Activated gamma-delta T cell treated with anti-CD3 and anti-CD28 coated beads, Interleukin-2, amount 50 U/mL, for 16 hours (primary cell): ENCODE results near the gene UGT2B17.
"Not testable (repeated sequence)": the region's sequence is repeated elsewhere in the genome, so short reads cannot be mapped to it uniquely, and the experiment has no call there.

Source experiments
- DNase-seq: peaks from one replicate; pipeline ENCODE4 v3.0.0-alpha.2; 2020; ENCODE audit warnings: low read depth

The UGT2B17 gene

DNA sequence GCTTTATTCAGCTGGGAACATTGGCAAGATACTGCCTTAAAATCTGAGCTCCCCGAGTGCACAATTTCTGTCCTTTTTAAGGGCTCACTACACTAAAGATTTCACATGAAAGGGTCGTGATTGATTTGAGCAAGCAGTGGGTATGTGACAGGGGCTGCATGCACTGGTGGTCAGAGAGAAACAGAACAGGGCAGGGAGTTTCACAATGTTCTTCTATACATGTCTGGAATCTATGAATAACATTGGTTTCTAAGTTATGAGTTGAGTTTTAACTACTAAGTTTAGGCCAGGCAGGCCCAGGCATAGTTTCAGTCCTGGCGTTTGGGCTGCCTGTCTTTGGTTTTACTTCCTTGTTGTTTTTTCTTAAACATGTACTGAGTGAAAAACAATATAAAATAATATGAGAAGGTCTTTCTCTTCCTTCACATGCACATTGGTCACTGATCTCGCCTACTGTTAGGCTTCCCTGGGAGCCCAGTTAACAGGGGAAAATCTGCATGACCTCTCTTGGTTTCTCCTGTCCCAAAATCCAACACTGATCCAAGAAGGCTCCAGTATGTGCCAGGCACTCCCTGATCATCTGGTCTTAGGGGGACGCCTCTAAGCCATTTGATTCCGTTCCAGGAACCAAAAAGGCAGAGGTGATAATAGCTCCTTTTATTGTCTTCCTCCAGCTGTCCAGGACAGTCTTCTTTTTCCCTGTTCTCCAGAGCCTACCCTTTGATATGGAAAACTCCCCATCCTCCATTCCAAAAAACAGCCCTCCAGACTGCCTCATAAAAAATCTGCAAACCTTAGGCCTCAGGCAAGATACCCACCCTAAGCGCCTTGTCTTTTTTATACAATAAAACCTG lies at the start of gene UGT2B17:
UGT2B17 (minus strand) TSS at position 51 of the 854 bp plus-strand sequence. CDS start 7,838 bp downstream, outside the sequence.
- DNase-seq: no peak

DNA sequence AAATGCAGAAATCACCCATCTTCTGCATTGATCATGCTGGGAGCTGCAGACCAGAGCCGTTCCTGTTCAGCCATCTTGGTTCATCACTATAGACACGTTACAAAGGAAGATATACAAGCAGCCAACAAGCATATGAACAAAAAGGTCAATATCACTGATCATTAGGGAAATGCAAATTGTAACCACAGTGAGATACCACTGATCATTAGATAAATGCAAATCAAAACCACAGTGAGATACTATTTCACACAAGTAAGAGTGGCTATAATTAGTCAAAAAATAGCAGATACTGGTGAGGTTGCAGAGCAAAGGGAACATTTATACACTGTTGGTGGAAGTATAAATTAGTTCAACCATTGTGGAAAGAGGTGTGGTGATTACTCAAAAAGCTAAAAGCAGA lies 46.6 kb upstream of the UGT2B17 start:
- DNase-seq: not testable (repeated sequence)

DNA sequence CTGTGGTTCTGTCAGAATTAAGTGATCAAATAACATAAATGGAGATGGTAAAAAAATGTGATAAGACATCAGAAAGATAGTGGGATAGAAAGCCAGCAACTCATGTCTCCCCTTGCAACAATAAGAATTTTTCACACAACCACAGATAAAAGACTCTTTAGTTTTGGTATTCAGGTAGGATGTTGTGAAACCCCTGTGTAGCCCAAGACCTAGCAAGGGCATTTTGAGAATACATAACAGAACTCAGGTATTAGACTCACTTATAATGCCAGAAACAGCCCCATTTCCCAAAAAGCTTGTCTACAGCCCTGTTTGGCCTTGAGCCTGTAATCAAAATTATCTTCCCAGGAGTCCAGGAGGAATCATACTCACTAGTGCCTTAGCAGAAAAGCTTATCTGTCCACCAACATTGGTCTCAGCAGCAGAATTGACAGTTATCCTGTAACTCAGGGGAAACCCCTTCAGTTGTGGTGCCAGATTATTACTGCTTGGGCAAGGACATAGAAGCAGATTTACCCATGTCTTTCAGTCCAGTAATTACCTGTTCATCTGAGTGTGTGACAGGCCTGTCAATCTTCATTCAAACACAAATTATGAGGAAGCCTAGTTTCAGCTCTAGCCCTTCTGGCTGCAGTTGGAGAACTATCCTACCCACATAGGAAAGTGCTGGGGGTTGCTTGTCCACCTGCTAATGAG lies 41.0 kb upstream of the UGT2B17 start:
- no peak for DNase-seq

DNA sequence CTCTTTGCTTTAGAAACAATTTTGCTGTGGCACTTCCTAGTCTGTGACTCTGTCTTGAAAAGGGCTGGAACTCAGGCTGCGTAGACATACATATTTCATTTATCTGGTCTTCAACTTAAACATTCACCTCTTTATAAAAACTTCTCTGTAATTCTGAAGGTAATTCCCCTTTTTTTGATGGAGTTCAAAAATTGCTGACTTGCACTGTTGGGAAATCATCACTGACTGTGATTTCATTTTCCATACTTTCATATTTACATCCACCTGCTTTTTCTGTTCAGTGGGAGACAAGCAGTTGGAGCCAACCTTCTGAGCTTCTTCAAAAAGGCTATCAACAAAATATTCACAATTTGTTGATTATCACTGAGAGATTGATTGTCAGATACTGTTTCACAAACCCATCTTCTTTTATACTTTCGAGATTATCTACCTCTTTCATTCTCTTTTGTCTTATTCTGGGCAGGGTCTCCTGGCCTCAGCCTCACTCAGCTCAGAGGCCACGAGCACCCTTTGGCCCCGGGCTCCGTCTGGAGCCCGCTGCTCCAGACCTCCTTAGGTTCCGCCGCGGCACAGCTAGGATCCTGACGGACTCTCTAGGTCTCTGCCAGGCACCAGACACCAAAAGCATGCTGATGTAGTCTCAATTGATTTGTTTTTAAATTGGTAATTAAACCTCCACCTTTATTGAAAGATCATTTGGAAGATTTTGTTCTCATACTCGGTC lies 39.7 kb upstream of the UGT2B17 start:
- no peak for DNase-seq

DNA sequence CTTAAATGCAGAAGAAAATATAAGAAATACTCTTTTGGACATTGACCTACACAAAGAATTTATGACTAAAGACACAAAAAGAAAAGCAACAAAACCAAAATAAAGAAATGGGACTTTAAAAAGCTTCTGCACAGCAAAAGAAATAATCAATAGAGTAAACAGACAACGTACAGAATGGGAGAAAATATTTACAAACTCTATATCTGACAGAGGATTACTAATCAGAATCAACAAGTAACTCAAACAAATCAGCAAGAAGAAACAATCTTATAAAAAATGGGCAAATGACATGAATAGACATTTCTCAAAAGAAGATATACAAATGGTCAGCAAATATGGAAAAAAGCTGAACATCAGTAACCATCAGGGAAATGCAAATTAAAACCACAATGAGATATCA lies 37.6 kb upstream of the UGT2B17 start:
- no peak for DNase-seq

DNA sequence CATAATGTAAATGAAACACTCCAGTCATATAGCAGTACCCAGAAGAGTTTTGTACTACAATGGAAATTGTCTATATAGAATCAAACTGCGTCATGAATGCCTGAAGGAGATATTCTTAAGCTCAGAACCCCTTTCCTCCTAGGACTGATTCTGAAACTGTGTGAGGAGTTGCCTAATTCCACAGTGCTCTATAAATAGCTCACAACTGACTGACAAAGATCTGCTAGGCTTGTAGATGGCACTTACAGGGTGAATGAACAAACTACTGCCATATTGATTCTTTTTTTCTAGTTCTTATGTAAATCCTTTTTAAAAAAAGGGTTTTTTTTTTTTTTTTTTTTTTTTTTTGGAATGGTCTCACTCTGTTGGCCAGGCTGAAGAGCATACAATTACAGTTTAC lies 30.1 kb upstream of the UGT2B17 start:
- no peak for DNase-seq

DNA sequence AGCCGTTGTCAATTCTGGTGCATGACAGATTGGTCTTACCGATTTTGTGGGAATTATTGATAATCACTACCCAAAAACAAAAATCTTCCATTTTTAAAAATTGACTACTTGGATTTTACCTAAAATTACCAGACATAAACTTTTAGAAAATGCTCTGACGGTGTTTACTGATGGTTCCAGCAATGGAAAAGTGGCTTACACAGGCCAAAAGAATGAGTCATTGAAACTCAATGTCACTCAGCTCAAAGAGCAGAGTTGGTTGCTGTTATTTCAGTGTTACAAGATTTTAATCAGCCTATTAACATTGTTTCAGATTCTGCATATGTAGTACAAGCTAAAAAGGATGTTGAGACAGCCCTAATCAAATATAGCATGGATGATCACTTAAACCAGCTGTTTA lies 23.0 kb upstream of the UGT2B17 start:
- no peak for DNase-seq

DNA sequence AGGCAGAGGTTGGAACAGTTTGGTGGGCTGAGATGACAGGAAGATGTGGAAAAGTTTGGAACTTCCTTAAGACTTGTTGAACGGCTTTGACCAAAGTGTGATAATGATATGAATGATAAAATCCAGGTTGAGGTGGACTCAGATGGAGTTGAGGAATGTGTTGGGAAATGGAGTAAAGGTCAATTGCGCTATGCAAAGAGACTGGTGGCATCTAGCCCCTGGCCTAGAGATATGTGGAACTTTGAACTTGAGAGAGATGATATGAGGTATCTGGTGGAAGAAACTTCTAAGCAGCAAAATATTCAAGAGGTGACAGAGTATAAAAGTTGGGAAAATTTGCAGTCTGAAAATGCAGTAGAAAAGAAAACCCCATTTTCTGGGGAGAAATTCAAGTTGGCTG lies 21.4 kb upstream of the UGT2B17 start:
- no peak for DNase-seq

DNA sequence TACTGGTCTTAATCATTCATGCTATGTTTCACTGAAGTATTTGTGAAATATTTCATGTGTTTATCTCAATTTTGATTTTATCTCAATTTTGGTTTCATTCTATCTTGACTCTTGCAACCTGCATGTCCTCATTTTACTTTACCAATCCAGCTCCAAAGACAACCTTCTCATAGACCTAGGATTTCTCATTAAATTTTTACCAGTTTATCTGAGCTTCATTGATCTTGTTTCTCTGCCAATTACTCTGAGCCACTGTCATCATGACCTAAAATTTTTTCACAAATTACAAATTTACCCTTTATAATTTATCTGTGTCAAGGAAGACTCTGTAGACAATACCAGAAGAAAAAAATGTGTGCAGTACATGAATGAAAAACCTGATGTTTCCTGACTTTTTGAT lies 18.6 kb upstream of the UGT2B17 start:
- DNase-seq: no peak

DNA sequence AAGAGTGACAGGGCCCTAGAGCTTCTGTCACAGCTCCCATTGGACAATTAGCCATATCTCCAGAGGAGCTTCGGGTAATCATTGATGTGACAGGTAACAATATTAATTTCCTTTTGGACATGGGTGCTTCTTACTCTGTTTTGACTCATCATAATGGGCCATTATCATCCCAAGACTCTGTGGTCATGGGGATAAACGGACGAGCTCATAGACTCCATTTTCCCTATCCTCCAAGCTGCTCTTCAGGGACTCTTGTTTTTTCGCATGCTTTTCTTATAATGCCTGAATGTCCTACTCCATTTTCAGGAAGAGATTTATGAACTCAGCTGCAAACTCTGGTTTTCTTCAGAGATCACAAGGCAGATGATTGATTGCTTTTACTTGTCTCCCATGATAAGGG lies 17.0 kb upstream of the UGT2B17 start:
- DNase-seq: no peak

DNA sequence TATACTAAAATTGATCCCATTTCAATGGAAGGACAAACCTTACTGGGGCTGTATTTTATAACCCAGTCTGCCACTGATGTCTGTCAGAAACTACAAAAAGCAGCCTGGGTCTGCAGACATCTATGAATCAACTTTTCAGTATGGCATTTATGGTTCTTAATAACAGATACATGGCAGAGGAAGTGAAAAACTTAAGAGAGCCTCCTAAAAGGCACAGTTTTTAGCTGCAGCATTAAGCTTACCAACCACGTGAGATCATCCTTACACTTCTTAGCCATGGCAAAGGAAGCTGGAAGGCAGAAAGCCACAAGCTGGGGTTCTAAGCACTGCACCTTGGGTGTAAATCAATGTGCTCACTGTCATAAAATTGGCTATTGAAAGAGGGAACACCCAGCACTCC lies 16.6 kb upstream of the UGT2B17 start:
- DNase-seq: no peak

DNA sequence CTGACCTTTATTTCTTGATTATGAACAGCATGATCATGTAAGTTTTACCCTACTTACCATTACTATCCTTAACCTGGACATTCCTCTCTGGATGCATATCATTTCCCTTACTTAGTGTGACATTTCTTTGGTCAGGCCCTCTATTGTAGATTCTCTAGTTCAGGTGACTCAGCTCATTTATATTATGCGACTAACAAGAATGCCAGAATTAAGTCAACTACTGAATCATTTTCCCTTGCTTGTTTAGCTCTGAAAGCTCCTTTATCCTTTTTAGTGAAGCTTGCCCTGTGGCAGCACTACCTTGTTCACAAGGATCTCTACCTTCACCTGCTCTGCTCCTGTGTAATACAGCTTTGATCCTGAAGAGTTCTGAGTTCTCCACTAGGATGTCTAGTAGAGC lies 15.1 kb upstream of the UGT2B17 start:
- no peak for DNase-seq

DNA sequence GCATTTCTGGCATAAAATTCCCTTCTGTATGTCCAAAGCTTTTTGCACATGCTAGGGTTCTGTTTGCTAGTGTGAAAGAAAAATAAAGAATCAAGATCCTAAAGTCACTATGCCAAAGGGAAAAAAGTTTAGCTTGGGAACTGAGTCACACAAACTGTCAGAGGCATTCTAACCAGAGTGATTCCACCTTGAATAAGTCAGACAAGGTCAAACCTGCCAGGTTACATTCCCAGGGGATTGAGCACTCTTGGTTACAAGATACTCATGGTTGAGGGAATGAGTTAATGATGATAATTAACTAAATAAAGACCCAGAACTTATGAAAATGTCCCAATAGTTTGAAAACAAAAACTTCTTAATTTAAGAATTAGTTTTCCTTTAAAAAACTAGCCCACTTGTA lies 13.7 kb upstream of the UGT2B17 start:
- DNase-seq: no peak

DNA sequence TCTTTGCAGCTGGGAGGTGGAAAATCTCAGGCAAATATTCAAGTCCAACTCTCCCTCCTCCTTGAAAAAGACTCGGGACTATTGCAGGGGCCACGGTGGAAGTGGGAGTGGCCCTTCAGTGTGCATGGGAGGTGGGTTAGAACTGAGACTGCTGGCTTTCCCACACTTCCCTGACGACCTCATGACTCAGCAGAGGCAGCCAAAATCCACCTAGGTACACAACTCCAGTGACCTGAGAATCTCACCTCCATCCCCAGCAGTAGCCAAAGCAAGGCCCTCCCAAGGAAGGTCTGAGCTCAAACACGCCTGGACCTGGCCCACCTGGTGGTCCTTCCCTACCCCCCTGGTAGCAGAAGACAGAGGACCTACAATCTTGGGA lies 6.2 kb upstream of the UGT2B17 start:
- DNase-seq: no peak

DNA sequence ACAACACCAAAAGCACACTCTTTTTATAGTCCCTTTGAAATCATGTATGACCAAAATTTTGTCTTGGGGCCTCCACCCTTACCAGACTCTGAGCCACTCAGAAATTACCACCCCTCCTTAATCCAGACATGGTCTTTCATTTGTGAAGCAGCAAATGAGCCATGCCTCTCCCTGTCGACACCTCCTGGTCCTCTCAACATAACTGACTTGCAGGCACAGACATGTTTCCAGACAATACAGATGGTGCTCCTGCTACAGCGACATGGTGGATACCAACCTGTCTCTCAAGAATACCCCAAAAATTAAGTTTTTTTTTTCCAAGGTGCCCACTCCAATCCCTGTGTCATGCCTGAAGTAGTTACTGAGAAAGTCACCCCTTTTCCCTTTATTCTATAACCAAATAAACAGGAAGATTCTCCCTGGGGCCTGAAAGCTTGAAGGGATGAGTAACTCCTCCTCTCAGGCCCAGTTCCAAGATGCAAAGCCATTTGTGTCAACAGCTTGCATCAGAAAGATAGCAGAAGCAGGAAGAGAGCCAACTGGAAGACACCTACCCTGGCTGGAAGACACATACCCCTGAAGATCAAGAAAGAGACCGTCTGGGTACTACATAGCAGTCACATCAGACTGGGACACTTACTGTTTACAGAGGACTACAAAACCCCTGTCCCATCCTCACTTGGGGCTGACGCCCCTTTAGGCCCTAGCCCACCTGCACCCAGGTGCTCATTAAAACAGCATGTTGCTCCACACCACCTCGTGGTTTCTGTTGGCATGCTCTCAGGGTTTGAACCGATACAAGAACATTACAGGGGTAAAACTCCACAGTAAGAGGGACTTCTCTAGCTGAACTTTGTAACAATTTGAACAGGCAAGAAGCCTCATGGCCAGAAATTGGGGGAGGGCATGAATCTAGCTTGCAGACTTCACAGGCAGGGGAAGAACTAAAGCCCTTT lies 5.5 kb upstream of the UGT2B17 start:
- DNase-seq: no peak

DNA sequence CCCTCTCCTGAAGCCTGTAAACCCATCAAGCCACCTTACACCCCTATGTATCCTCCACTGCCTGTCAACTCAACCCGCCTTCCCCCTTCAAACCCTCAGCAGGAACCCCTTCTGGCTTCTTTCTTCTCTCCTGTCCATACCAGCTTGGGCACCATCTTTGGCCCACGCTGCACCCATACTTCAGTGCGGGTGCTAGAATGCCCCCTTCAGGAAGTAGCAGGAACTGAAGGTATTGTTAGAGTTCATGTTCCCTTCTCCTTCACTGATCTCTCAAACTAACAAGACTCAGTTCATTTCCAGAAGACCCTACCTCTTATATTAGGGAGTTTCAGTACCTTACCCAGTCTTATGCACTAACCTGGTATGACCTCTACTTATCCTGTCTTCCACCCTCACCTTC lies 1.5 kb upstream of the UGT2B17 start:
- DNase-seq: no peak

DNA sequence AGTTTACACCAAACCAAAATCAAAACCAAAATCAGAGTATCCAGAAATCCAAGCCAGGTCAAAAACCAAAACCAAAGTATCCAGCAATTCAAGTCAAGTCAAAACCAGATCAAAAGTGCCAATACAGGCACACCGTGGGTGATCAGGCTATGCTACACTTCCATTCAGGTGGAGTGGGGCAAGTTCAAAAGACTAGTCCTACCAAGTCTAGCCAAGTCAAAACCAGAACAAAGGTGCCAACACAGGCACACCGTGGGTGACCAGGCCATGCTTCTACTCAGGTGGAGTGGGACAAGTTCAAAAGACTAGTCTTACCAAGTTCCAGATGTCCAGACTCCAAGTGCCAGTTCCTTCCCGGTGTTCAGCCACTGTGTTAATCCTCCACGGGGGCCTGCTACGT lies 486 bp downstream of the UGT2B17 start:
- DNase-seq: not testable (repeated sequence)

DNA sequence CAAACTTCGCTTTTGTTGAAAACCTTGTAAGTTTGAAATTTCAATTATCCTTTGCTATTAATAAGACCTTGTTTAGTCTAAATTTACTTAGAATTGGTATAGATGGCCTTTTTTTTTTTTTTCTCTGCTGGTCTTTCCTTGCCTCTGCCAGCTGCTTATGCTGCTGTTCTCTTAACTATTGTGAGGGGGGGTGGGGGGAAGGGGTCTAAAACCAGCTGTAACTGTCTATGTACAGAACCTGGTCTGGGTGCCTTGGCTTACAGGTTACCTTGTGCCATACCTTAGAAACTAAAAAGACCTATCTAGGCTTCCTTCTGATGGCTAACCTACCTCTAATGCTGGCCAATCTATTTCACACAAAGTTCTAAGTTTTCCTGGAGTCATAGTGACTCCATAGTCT lies 1.0 kb downstream of the UGT2B17 start:
- no peak for DNase-seq

DNA sequence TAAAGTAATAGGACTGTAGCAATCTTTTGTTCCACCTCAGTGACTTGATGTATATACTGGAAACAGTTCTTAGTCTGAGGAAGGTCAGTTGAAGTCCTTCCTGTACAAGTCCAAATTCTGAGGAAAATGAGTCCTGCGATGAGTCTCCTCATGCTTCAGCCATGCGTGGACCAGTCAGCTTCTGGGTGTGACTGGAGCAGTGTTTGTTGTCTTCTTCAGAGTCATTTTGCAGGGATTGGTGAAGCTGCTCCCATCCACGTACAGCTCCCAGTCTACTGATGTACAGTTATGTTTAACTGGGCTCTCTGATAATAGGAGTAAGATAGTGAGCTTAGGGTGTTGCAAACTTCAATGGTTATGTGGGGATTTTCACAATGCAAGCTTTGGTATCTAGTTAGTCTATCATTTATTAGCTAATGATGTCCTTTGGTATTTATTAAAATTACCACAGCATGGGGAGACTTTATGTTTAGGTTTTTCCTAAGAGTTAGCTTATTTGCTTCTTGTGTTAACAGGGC lies 3.4 kb downstream of the UGT2B17 start:
- DNase-seq: no peak

DNA sequence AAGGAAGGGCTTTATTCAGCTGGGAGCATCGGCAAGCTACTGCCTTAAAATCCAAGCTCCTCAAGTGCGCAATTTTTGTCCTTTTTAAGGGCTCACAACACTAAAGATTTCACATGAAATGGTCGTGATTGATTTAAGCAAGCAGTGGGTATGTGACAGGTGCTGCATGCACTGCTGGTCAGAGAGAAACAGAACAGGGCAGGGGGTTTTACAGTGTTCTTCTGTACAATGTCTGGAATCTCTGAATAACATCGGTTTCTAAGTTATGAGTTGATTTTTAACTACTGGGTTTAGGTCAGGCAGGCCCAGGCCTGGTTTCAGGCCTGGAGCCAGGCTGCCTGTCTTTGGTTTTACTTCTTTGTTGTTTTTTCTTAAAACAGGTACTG lies 6.0 kb downstream of the UGT2B17 start:
- no peak for DNase-seq

DNA sequence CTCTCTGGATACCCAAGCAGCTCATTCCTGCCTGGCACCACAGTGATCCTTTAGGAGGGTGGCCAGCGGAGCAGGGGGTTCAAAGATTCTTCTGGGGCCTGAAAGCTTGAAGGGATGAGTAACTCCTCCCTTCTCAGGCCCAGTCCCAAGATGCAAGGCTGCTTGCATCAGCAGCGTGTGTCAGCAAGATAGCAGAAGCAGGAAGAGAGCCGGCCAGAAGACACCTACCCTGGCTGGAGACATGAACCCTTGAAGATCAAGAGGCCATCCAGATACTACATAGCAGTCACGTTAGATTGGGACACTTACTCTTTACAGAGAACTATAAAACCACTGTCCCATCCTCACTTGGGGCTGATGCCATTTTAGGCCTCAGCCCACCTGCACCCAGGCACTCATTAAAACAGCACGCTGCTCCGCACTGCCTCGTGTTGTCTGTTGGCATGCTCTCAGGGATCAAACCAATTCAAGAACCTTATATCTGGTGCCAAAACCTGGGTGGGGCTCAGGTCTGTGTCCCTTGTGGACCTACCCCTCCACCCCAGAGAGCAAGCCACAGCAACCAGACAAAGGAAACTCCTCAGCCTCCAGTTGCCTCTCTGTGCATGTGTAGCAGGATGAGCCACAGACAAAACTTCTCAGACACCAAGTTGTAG lies 6.5 kb downstream of the UGT2B17 start:
- no peak for DNase-seq
